Spleen (tissue), 11 donors: ENCODE data around the gene GALNT18. TPM values are rescaled to one million over a fixed set of nuclear protein-coding genes. Genes with fewer than 3 reads are reported as not detected.

Source experiments
- DNase-seq: peaks from one replicate; pipeline ENCODE4 v3.0.0-alpha.2; 2020
- H3K27ac ChIP-seq, 8 donors: fragments of 200-600 bp; sonication (generic) in 7 of 8; 1 replicate in 4 of 8; 2 replicates in 4 of 8; pipeline versions ENCODE4 v1.5.0 to v1.8.0; 2016 to 2021; ENCODE audit warnings: inconsistent platforms in 4 of 8, mild to moderate bottlenecking in 4 of 8, moderate library complexity in 1 of 8
- H3K27me3 ChIP-seq, 7 donors: fragments of 200-600 bp; sonication (generic) in 6 of 7; replicated peaks in 1 of 7; 1 replicate in 4 of 7; 2 replicates in 3 of 7; pipeline versions ENCODE4 v1.5.0 to v1.8.0; 2016 to 2021; ENCODE audit warnings: inconsistent platforms in 3 of 7, mild to moderate bottlenecking in 1 of 7
- H3K36me3 ChIP-seq, 6 donors: fragments of 200-600 bp; sonication (generic) in 5 of 6; 1 replicate in 4 of 6; 2 replicates in 2 of 6; pipeline versions ENCODE4 v1.5.0 to v1.8.0; 2016 to 2021; ENCODE audit warnings: inconsistent platforms in 2 of 6
- H3K4me1 ChIP-seq, 6 donors: fragments of 200-600 bp; sonication (generic) in 5 of 6; 1 replicate in 3 of 6; 2 replicates in 3 of 6; pipeline versions ENCODE4 v1.5.0 to v1.8.0; 2016 to 2021; ENCODE audit warnings: inconsistent platforms in 3 of 6
- H3K4me3 ChIP-seq, 8 donors: fragments of 200-600 bp; sonication (generic) in 7 of 8; 1 replicate in 4 of 8; 2 replicates in 4 of 8; pipeline versions ENCODE4 v1.5.0 to v1.8.0; 2016 to 2021; ENCODE audit warnings: inconsistent platforms in 4 of 8, mild to moderate bottlenecking in 4 of 8, moderate library complexity in 2 of 8
- H3K9me3 ChIP-seq, 8 donors: fragments of 200-600 bp; sonication (generic) in 7 of 8; 1 replicate in 4 of 8; 2 replicates in 4 of 8; pipeline versions ENCODE4 v1.5.0 to v1.8.0; 2016 to 2021; ENCODE audit warnings: inconsistent platforms in 4 of 8
- CTCF ChIP-seq, 11 experiments: fragments of 200-600 bp in 7 of 11; fragments of 450-650 bp in 4 of 11; sonication (generic) in 4 of 11; IDR thresholded peaks in 8 of 11; conservative IDR thresholded peaks in 3 of 11; 1 replicate in 7 of 11; 2 replicates in 4 of 11; pipeline versions ENCODE4 v1.4.0 to v1.8.0; 2016 to 2021; ENCODE audit warnings: antibody characterized with exemption in 11 of 11, inconsistent platforms in 4 of 11, mild to moderate bottlenecking in 1 of 11
- POLR2A ChIP-seq, 3 donors: fragments of 450-650 bp; IDR thresholded peaks; one replicate each; pipeline ENCODE4 v1.5.1; 2017; ENCODE audit warnings: antibody characterized with exemption in 3 of 3, mild to moderate bottlenecking in 1 of 3
- POLR2AphosphoS5 ChIP-seq, 3 donors: sonication (generic); formaldehyde crosslinking; IDR thresholded peaks; one replicate each; pipeline ENCODE4 v1.5.1; 2017; ENCODE audit warnings: antibody characterized with exemption in 3 of 3
- WGBS, 5 donors: extraction: QIAGEN DNeasy Blood & Tissue Kit in 3 of 5; methylation state at CpG; one replicate each; pipeline versions ENCODE4 v1.1.5 to v1.1.7; 2013 to 2018; 5-methylcytosine and 5-hydroxymethylcytosine counted together
- intact Hi-C: fragments of 100-400 bp; cut with DNase I; formaldehyde crosslinking; loops from one replicate; pipeline ENCODE4 v1.15.0; 2023; ENCODE audit warnings: low total_unique reads
- polyA plus RNA-seq, 3 donors: library from polyadenylated mRNA; stranded (reverse); fragments of 200-250 nt; gene quantifications; one replicate each; pipeline ENCODE4 v1.2.1, GENCODE V29; 2013
- total RNA-seq, 7 donors: library from RNA; depleted of rRNA in 3 of 7; stranded (reverse); fragments of >200 nt in 3 of 7; fragmentation: NEBNext Ultra II Directional in 4 of 7; extraction: Animal tissue kit (Norgen Biotek cat#: 25700) in 4 of 7; gene quantifications; one replicate each; pipeline versions ENCODE4 v1.1.0 to v1.2.1, GENCODE V29; 2016 to 2021
- donor health status: healthy with polysubstance abuse.
- donor health status: DM: no; HTN: no; CAD: no; lungs with moderate emphysema.
- donor health status: DM: no; HTN: no; CAD: no.
- donor health status: Bipolar disorder and iron deficiency.
- donor health status: healthy.
- donor health status: DM: no; HTN: no; CAD: no.
- donor health status: DM: yes; HTN: yes; CAD: no.

GALNT18 gene
- total and polyA plus RNA-seq, 10 donors = 0.87 to 6.9 (median 3.9) TPM

- intact Hi-C loops = no loop called here
- Histone ChIP-seq H3K27ac (no peak overlapping the region), H3K9me3 (no peaks in the 10 kb centered on the region), H3K36me3 (no peaks in the 10 kb centered on the region), H3K27me3 (peaks cover 0 to 4% (median 0%) of the 10 kb centered on the region in 7 donors), H3K4me3 (no peak overlapping the region), H3K4me1 (no peaks in the 10 kb centered on the region)
- WGBS, 5 donors = 85 to 90% (median 89%) methylated on average over 11 of the region's 11 CpGs
- no peak for DNase-seq
- TF ChIP-seq POLR2A (IDR thresholded peaks at IDR 0.05) (no peak), POLR2AphosphoS5 (IDR thresholded peaks at IDR 0.05) (no peak), CTCF (IDR thresholded peaks at IDR 0.05 in 8 of 11, conservative IDR thresholded peaks at IDR 0.05 in 3 of 11) (no peak)
Observed at GRCh38 chr11:11483627-11484026, 138.2 kb downstream of the GALNT18 start.

GRCh38 chr11:11482730-11483129 is 139.1 kb downstream of the GALNT18 start:
- intact Hi-C loops = no loop called here
- DNase-seq = no peak
- Histone ChIP-seq H3K27ac (no peak overlapping the region), H3K4me1 (no peaks in the 10 kb centered on the region), H3K4me3 (no peak overlapping the region), H3K9me3 (no peaks in the 10 kb centered on the region), H3K27me3 (peaks cover 0 to 2% (median 0%) of the 10 kb centered on the region in 7 donors), H3K36me3 (no peaks in the 10 kb centered on the region)
- TF ChIP-seq POLR2AphosphoS5 (IDR thresholded peaks at IDR 0.05) = no peak
- TF ChIP-seq CTCF (IDR thresholded peaks at IDR 0.05 in 8 of 11, conservative IDR thresholded peaks at IDR 0.05 in 3 of 11) = no peak
- no peak for TF ChIP-seq POLR2A (IDR thresholded peaks at IDR 0.05)
- 67 to 88% (median 81%) methylated on average over 3 of the region's 3 CpGs for WGBS, 5 donors

GRCh38 chr11:11481371-11481770 is 140.4 kb downstream of the GALNT18 start:
- no peak overlapping the region for H3K27ac ChIP-seq
- H3K36me3 ChIP-seq = no peaks in the 10 kb centered on the region
- intact Hi-C loops = no loop called here
- no peaks in the 10 kb centered on the region for H3K4me1 ChIP-seq
- TF ChIP-seq POLR2AphosphoS5 (IDR thresholded peaks at IDR 0.05) = no peak
- no peak for TF ChIP-seq CTCF (IDR thresholded peaks at IDR 0.05 in 8 of 11, conservative IDR thresholded peaks at IDR 0.05 in 3 of 11)
- H3K4me3 ChIP-seq = no peak overlapping the region
- H3K9me3 ChIP-seq = no peaks in the 10 kb centered on the region
- no peaks in the 10 kb centered on the region for H3K27me3 ChIP-seq
- no peak for DNase-seq
- 82 to 96% (median 87%) methylated on average over 4 of the region's 4 CpGs for WGBS, 5 donors

GRCh38 chr11:11480971-11481370 is 140.8 kb downstream of the GALNT18 start:
- Histone ChIP-seq H3K27me3 (no peaks in the 10 kb centered on the region), H3K4me3 (no peak overlapping the region), H3K27ac (no peak overlapping the region), H3K36me3 (no peaks in the 10 kb centered on the region), H3K9me3 (no peaks in the 10 kb centered on the region), H3K4me1 (no peaks in the 10 kb centered on the region)
- DNase-seq = no peak
- intact Hi-C loops = no loop called here
- 79 to 93% (median 84%) methylated on average over 2 of the region's 3 CpGs for WGBS, 5 donors
- no peak for TF ChIP-seq POLR2A (IDR thresholded peaks at IDR 0.05)
- no peak for TF ChIP-seq CTCF (IDR thresholded peaks at IDR 0.05 in 8 of 11, conservative IDR thresholded peaks at IDR 0.05 in 3 of 11)
- no peak for TF ChIP-seq POLR2AphosphoS5 (IDR thresholded peaks at IDR 0.05)
